ENCODE data around the gene CYP3A7.
A peak's percentile ranks its signal among the peaks of the same experiment; 100 is the strongest.
"Not testable (repeated sequence)": the region's sequence is repeated elsewhere in the genome, so short reads cannot be mapped to it uniquely, and the experiment has no call there.

The CYP3A7 gene

GRCh38 chr7:99740573-99741440, 5.8 kb upstream of the CYP3A7 start:
- DNase-seq, result peak; percentile 37

GRCh38 chr7:99739699-99740572, 4.9 kb upstream of the CYP3A7 start:
- no peak for DNase-seq

- peak; percentile 3 for DNase-seq
These were observed 2.7 kb upstream of the CYP3A7 start for GRCh38 chr7:99737726-99738125.

GRCh38 chr7:99736667-99737066, 1.7 kb upstream of the CYP3A7 start:
- not testable (repeated sequence) for DNase-seq

- DNase-seq, result no peak
These were observed 1.5 kb downstream of the CYP3A7 start for GRCh38 chr7:99733448-99733847.

GRCh38 chr7:99733003-99733402, 2.0 kb downstream of the CYP3A7 start:
- no peak for DNase-seq

GRCh38 chr7:99731638-99732374, 3.2 kb downstream of the CYP3A7 start:
- no peak for DNase-seq

- DNase-seq, result no peak
These were observed 4.0 kb downstream of the CYP3A7 start for GRCh38 chr7:99730992-99731391.

GRCh38 chr7:99730238-99730810, 4.7 kb downstream of the CYP3A7 start:
- DNase-seq, result no peak

GRCh38 chr7:99729486-99730237, 5.3 kb downstream of the CYP3A7 start:
- DNase-seq, result no peak

GRCh38 chr7:99728615-99729014, 6.4 kb downstream of the CYP3A7 start:
- DNase-seq, result no peak

GRCh38 chr7:99723201-99723600, 11.8 kb downstream of the CYP3A7 start:
- DNase-seq, result not testable (repeated sequence)

GRCh38 chr7:99720800-99721595, 14.0 kb downstream of the CYP3A7 start:
- no peak for DNase-seq

GRCh38 chr7:99719996-99720769, 14.8 kb downstream of the CYP3A7 start:
- no peak for DNase-seq

- no peak for DNase-seq
These were observed 20.9 kb downstream of the CYP3A7 start for GRCh38 chr7:99713995-99714570.

GRCh38 chr7:99709838-99710578, 25.0 kb downstream of the CYP3A7 start:
- DNase-seq, result no peak

GRCh38 chr7:99709260-99709659, 25.7 kb downstream of the CYP3A7 start:
- DNase-seq, result no peak

GRCh38 chr7:99707096-99707495, 27.9 kb downstream of the CYP3A7 start:
- no peak for DNase-seq

- no peak for DNase-seq
These were observed 35.0 kb downstream of the CYP3A7 start for GRCh38 chr7:99699946-99700345.
